Measurements from ENCODE around the gene BLVRB. TPM values are rescaled to one million over a fixed set of nuclear protein-coding genes. Genes with fewer than 3 reads are reported as not detected.

Gene BLVRB
- total RNA-seq, 3 donors from 2014 or later = 206 to 322 (median 284) TPM

- H3K27ac ChIP-seq = peak overlapping the region; percentile 88 to 91
- TF ChIP-seq POLR2A (IDR thresholded peaks at IDR 0.05) (no peak), POLR2AphosphoS5 (IDR thresholded peaks at IDR 0.05) (peak in 2 of 3 donors; percentile 14 to 44), CTCF (IDR thresholded peaks at IDR 0.05) (peak in 1 of 3 donors; percentile 15)
- intact Hi-C loops (cut with DNase I; ENCODE audit: low total_unique reads) = no loop called here
- no peaks in the 10 kb centered on the region for H3K4me1 ChIP-seq
- peak overlapping the region; percentile 55 to 81 (median 68) for H3K4me3 ChIP-seq
- peak; percentile 86 to 93 for DNase-seq (ENCODE audit: low spot score in 2 of 2)
- no peaks in the 10 kb centered on the region for H3K36me3 ChIP-seq
- H3K9me3 ChIP-seq = no peaks in the 10 kb centered on the region
- H3K27me3 ChIP-seq = no peaks in the 10 kb centered on the region
These were observed 62.1 kb downstream of the BLVRB start for GRCh38 chr19:40403262-40403984.

DNA sequence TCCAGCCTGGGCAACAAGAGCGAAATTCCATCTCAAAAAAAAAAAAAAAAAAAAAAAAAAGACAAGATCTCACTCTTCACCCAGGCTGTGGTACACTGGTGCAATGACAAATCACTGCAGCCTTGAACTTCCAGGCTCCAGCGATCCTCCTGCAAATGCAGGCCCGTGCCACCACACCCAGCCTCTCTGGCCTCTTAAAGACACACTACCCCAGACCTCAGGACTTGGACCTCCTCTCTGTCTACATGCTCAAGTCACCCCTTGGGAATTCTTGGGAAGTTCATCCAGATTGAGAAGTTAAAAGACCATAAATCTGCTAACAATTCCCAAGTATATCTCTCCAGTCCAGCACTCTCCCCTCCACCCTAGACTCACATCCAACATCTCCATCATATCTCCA, 65.0 kb downstream of the BLVRB start:
- TF ChIP-seq CTCF (IDR thresholded peaks at IDR 0.05) (no peak), POLR2AphosphoS5 (IDR thresholded peaks at IDR 0.05) (no peak), POLR2A (IDR thresholded peaks at IDR 0.05) (no peak)
- H3K4me3 ChIP-seq = no peak overlapping the region
- no peak overlapping the region for H3K27ac ChIP-seq
- no peaks in the 10 kb centered on the region for H3K9me3 ChIP-seq
- DNase-seq (ENCODE audit: low spot score in 2 of 2) = no peak
- H3K27me3 ChIP-seq = no peaks in the 10 kb centered on the region
- H3K36me3 ChIP-seq = no peaks in the 10 kb centered on the region
- intact Hi-C loops (cut with DNase I; ENCODE audit: low total_unique reads) = no loop called here
- no peaks in the 10 kb centered on the region for H3K4me1 ChIP-seq

GRCh38 chr19:40398417-40399131, 67.0 kb downstream of the BLVRB start:
- no peaks in the 10 kb centered on the region for H3K27me3 ChIP-seq
- DNase-seq (ENCODE audit: low spot score in 2 of 2) = peak; percentile 76 to 82
- H3K9me3 ChIP-seq = no peaks in the 10 kb centered on the region
- TF ChIP-seq POLR2A (IDR thresholded peaks at IDR 0.05) (no peak), CTCF (IDR thresholded peaks at IDR 0.05) (no peak), POLR2AphosphoS5 (IDR thresholded peaks at IDR 0.05) (no peak)
- intact Hi-C loops (cut with DNase I; ENCODE audit: low total_unique reads) = no loop called here
- peak overlapping the region in 2 of 3 donors; percentile 33 to 40 for H3K4me3 ChIP-seq
- H3K36me3 ChIP-seq = no peaks in the 10 kb centered on the region
- no peaks in the 10 kb centered on the region for H3K4me1 ChIP-seq
- H3K27ac ChIP-seq = peak overlapping the region in 1 of 2 donors; percentile 25

Other genes with a start within 250 kb of the BLVRB start
- gene TTC9B, start 247.4 kb downstream of the BLVRB start, total RNA-seq = under 1 TPM in 1 of 3 donors, not detected in 2; 0.29 TPM
- 1 to 10 TPM in 1 of 3 donors, under 1 TPM in 1, not detected in 1; 0.29 to 2.3 TPM for gene CCNP, start 239.1 kb downstream of the BLVRB start, total RNA-seq
- gene AKT2, start 180.4 kb downstream of the BLVRB start, total RNA-seq = 10 to 100 TPM; 83.4 to 88.3 (median 84.9) TPM
- gene C19orf47, start 117.3 kb downstream of the BLVRB start, total RNA-seq = 10 to 100 TPM in 2 of 3 donors, 1 to 10 TPM in 1; 6.7 to 13.0 (median 10.2) TPM
- 100 to 1,000 TPM; 165 to 473 (median 221) TPM for gene PLD3, start 117.0 kb downstream of the BLVRB start, total RNA-seq
- gene HIPK4, start 75.6 kb downstream of the BLVRB start, total RNA-seq = under 1 TPM in 2 of 3 donors, not detected in 1; 0.16 to 0.33 TPM
- gene PRX, start 52.4 kb downstream of the BLVRB start, total RNA-seq = 1 to 10 TPM; 2.7 to 9.1 (median 5.2) TPM
- gene SERTAD1, start 39.8 kb downstream of the BLVRB start, total RNA-seq = 10 to 100 TPM; 10.4 to 25.3 (median 18.0) TPM
- 10 to 100 TPM; 17.3 to 28.1 (median 25.2) TPM for gene SERTAD3, start 21.4 kb downstream of the BLVRB start, total RNA-seq
- 1 to 10 TPM; 1.3 to 1.6 (median 1.6) TPM for gene SPTBN4, start 1.3 kb upstream of the BLVRB start, total RNA-seq
- 10 to 100 TPM; 25.8 to 42.9 (median 34.1) TPM for gene SHKBP1, start 111.1 kb upstream of the BLVRB start, total RNA-seq
- 100 to 1,000 TPM in 1 of 3 donors, 10 to 100 TPM in 2; 52.7 to 130 (median 89.1) TPM for gene LTBP4, start 135.6 kb upstream of the BLVRB start, total RNA-seq
- 10 to 100 TPM; 24.6 to 34.7 (median 30.9) TPM for gene NUMBL, start 224.9 kb upstream of the BLVRB start, total RNA-seq

Measured in breast epithelium (tissue), 4 donors.